Measurements from ENCODE around the gene SORBS1. TPM values are rescaled to one million over a fixed set of nuclear protein-coding genes. Genes with fewer than 3 reads are reported as not detected.

The SORBS1 gene
- total RNA-seq, 1 donor from 2014 or later, result 416 TPM

GRCh38 chr10:95516774-95517373 is 44.3 kb downstream of the SORBS1 start:
- Histone ChIP-seq H3K4me3 (peak overlapping the region in 1 of 2 donors; percentile 5), H3K4me1 (peaks cover 23 to 79% of the 10 kb centered on the region in 2 donors), H3K27ac (peak overlapping the region; percentile 88 to 92), H3K9me3 (no peaks in the 10 kb centered on the region), H3K36me3 (peaks cover 4 to 7% of the 10 kb centered on the region in 2 donors), H3K27me3 (no peaks in the 10 kb centered on the region)
- intact Hi-C loops (cut with DNase I), result loop anchor here (5.0 kb wide), 1 partner anchor 45 kb away; the partner anchor contains the start of gene SORBS1
- TF ChIP-seq CTCF (IDR thresholded peaks at IDR 0.05), result no peak
- DNase-seq (ENCODE audit: low spot score in 2 of 2), result no peak

GRCh38 chr10:95513941-95514392 is 47.2 kb downstream of the SORBS1 start:
- TF ChIP-seq CTCF (IDR thresholded peaks at IDR 0.05), result no peak
- DNase-seq (ENCODE audit: low spot score in 2 of 2), result peak; percentile 30 to 89
- Histone ChIP-seq H3K4me3 (no peak overlapping the region), H3K27me3 (no peaks in the 10 kb centered on the region), H3K36me3 (peaks cover 4 to 7% of the 10 kb centered on the region in 2 donors), H3K9me3 (no peaks in the 10 kb centered on the region), H3K27ac (peak overlapping the region; percentile 88 to 92), H3K4me1 (peaks cover 18 to 77% of the 10 kb centered on the region in 2 donors)
- intact Hi-C loops (cut with DNase I), result loop anchor here (5.0 kb wide), 1 partner anchor 67 kb away; no protein-coding TSS in a partner anchor

GRCh38 chr10:95513008-95513589 is 48.1 kb downstream of the SORBS1 start:
- Histone ChIP-seq H3K9me3 (no peaks in the 10 kb centered on the region), H3K27ac (peak overlapping the region; percentile 88 to 92), H3K36me3 (peaks cover 4 to 7% of the 10 kb centered on the region in 2 donors), H3K4me3 (peak overlapping the region in 1 of 2 donors; percentile 10), H3K4me1 (peaks cover 15 to 77% of the 10 kb centered on the region in 2 donors), H3K27me3 (no peaks in the 10 kb centered on the region)
- DNase-seq (ENCODE audit: low spot score in 2 of 2), result no peak
- no peak for TF ChIP-seq CTCF (IDR thresholded peaks at IDR 0.05)
- intact Hi-C loops (cut with DNase I), result loop anchor here (5.0 kb wide), 1 partner anchor 66 kb away; no protein-coding TSS in a partner anchor

- H3K4me1 ChIP-seq, result peaks cover 14 to 80% of the 10 kb centered on the region in 2 donors
- H3K36me3 ChIP-seq, result peaks cover 0 to 7% of the 10 kb centered on the region in 2 donors
- intact Hi-C loops (cut with DNase I), result loop anchor here (5.0 kb wide), 1 partner anchor 64 kb away; no protein-coding TSS in a partner anchor
Measured at GRCh38 chr10:95511314-95511713, 49.9 kb downstream of the SORBS1 start.

GRCh38 chr10:95509251-95509650 is 51.9 kb downstream of the SORBS1 start:
- no peaks in the 10 kb centered on the region for H3K9me3 ChIP-seq
- no peak for TF ChIP-seq CTCF (IDR thresholded peaks at IDR 0.05)
- H3K27ac ChIP-seq, result peak overlapping the region; percentile 88 to 92
- DNase-seq (ENCODE audit: low spot score in 2 of 2), result no peak
- intact Hi-C loops (cut with DNase I), result no loop called here
- no peaks in the 10 kb centered on the region for H3K36me3 ChIP-seq
- peak overlapping the region in 1 of 2 donors; percentile 17 for H3K4me3 ChIP-seq
- peaks cover 12 to 88% of the 10 kb centered on the region in 2 donors for H3K4me1 ChIP-seq
- H3K27me3 ChIP-seq, result no peaks in the 10 kb centered on the region

More at GRCh38 chr10:95511314-95511713, 49.9 kb downstream of the SORBS1 start:
- Histone ChIP-seq H3K4me3 (peak overlapping the region in 1 of 2 donors; percentile 16), H3K9me3 (no peaks in the 10 kb centered on the region), H3K27ac (peak overlapping the region; percentile 88 to 92), H3K27me3 (no peaks in the 10 kb centered on the region)
- DNase-seq (ENCODE audit: low spot score in 2 of 2), result no peak
- TF ChIP-seq CTCF (IDR thresholded peaks at IDR 0.05), result no peak

Measured in ascending aorta (tissue), 2 donors.